Tibial artery (tissue), 4 donors: ENCODE measurements around the gene FAM110D.

Experiments
- DNase-seq, 2 donors: peaks; one replicate each; pipeline ENCODE4 v3.0.0-alpha.2; 2019
- H3K27ac ChIP-seq, 2 donors: fragments of 200-600 bp; sonication (generic) in 1 of 2; 1 replicate in 1 of 2; 2 replicates in 1 of 2; pipeline ENCODE4 v1.5.1; 2018 to 2019; ENCODE audit warnings: mild to moderate bottlenecking in 1 of 2
- H3K27me3 ChIP-seq, 2 donors: fragments of 200-600 bp; sonication (generic) in 1 of 2; one replicate each; pipeline versions ENCODE4 v1.5.1 to v1.6.0; 2016 to 2019
- H3K36me3 ChIP-seq, 3 donors: fragments of 200-600 bp; sonication (generic) in 2 of 3; one replicate each; pipeline ENCODE4 v1.5.1; 2016 to 2019; ENCODE audit warnings: mild to moderate bottlenecking in 2 of 3
- H3K4me1 ChIP-seq, 4 donors: fragments of 200-600 bp; sonication (generic) in 2 of 4; 1 replicate in 3 of 4; 2 replicates in 1 of 4; pipeline ENCODE4 v1.5.1; 2016 to 2019
- H3K4me3 ChIP-seq, 2 donors: fragments of 200-600 bp; sonication (generic) in 1 of 2; 1 replicate in 1 of 2; 2 replicates in 1 of 2; pipeline ENCODE4 v1.5.1; 2018 to 2019; ENCODE audit warnings: mild to moderate bottlenecking in 2 of 2
- H3K9me3 ChIP-seq, 3 donors: fragments of 200-600 bp; sonication (generic) in 1 of 3; one replicate each; pipeline ENCODE4 v1.5.1; 2016 to 2019
- CTCF ChIP-seq, 2 experiments: fragments of 200-600 bp in 1 of 2; fragments of 450-650 bp in 1 of 2; IDR thresholded peaks; one replicate each; pipeline ENCODE4 v1.5.1; 2017 to 2019; ENCODE audit warnings: antibody characterized with exemption in 2 of 2, mild to moderate bottlenecking in 1 of 2, moderate library complexity in 1 of 2
- intact Hi-C: fragments of 100-400 bp; cut with DNase I; formaldehyde crosslinking; loops from one replicate; pipeline ENCODE4 v1.15.0; 2023; ENCODE audit warnings: low total_unique reads

Gene FAM110D

GRCh38 chr1:26148887-26149286 lies 10.0 kb upstream of the FAM110D start:
- intact Hi-C loops: loop anchor here (5.0 kb wide), 1 partner anchor 47 kb away; no protein-coding TSS in a partner anchor
- peaks cover 0 to 27% of the 10 kb centered on the region in 2 donors for H3K27me3 ChIP-seq
- DNase-seq: no peak
- no peak overlapping the region for H3K4me3 ChIP-seq
- H3K9me3 ChIP-seq: no peaks in the 10 kb centered on the region
- no peak overlapping the region for H3K27ac ChIP-seq
- H3K36me3 ChIP-seq: no peaks in the 10 kb centered on the region
- no peak for TF ChIP-seq CTCF (IDR thresholded peaks at IDR 0.05)
- H3K4me1 ChIP-seq: peaks cover 0 to 5% (median 0%) of the 10 kb centered on the region in 4 donors

GRCh38 chr1:26153966-26154532 lies 4.8 kb upstream of the FAM110D start:
- intact Hi-C loops: no loop called here
- H3K4me1 ChIP-seq: no peaks in the 10 kb centered on the region

GRCh38 chr1:26154750-26155149 lies 4.1 kb upstream of the FAM110D start:
- Histone ChIP-seq H3K36me3 (no peaks in the 10 kb centered on the region), H3K4me1 (no peaks in the 10 kb centered on the region), H3K27ac (no peak overlapping the region), H3K9me3 (no peaks in the 10 kb centered on the region), H3K27me3 (peaks cover 0 to 58% of the 10 kb centered on the region in 2 donors), H3K4me3 (no peak overlapping the region)
- TF ChIP-seq CTCF (IDR thresholded peaks at IDR 0.05): no peak
- intact Hi-C loops: no loop called here
- DNase-seq: no peak

More at GRCh38 chr1:26153966-26154532, 4.8 kb upstream of the FAM110D start:
- H3K36me3 ChIP-seq: no peaks in the 10 kb centered on the region
- H3K27me3 ChIP-seq: peaks cover 0 to 54% of the 10 kb centered on the region in 2 donors
- H3K4me3 ChIP-seq: no peak overlapping the region
- no peaks in the 10 kb centered on the region for H3K9me3 ChIP-seq
- no peak for TF ChIP-seq CTCF (IDR thresholded peaks at IDR 0.05)
- DNase-seq: no peak
- H3K27ac ChIP-seq: no peak overlapping the region

- intact Hi-C loops: no loop called here
- TF ChIP-seq CTCF (IDR thresholded peaks at IDR 0.05): no peak
- H3K36me3 ChIP-seq: no peaks in the 10 kb centered on the region
- H3K4me1 ChIP-seq: no peaks in the 10 kb centered on the region
- peaks cover 0 to 56% of the 10 kb centered on the region in 2 donors for H3K27me3 ChIP-seq
- no peaks in the 10 kb centered on the region for H3K9me3 ChIP-seq
- H3K27ac ChIP-seq: no peak overlapping the region
- peak overlapping the region; percentile 6 to 23 for H3K4me3 ChIP-seq
- DNase-seq: no peak
Observed at GRCh38 chr1:26155370-26156284, 3.3 kb upstream of the FAM110D start.

GRCh38 chr1:26156285-26157038 lies 2.4 kb upstream of the FAM110D start:
- TF ChIP-seq CTCF (IDR thresholded peaks at IDR 0.05): no peak
- peak overlapping the region; percentile 6 to 23 for H3K4me3 ChIP-seq
- peak in 1 of 2 donors; percentile 40 for DNase-seq
- intact Hi-C loops: no loop called here
- H3K9me3 ChIP-seq: no peaks in the 10 kb centered on the region
- no peak overlapping the region for H3K27ac ChIP-seq
- peaks cover 0 to 57% of the 10 kb centered on the region in 2 donors for H3K27me3 ChIP-seq
- H3K4me1 ChIP-seq: peaks cover 0 to 8% (median 5%) of the 10 kb centered on the region in 4 donors
- H3K36me3 ChIP-seq: no peaks in the 10 kb centered on the region
